ENCODE data around the gene XIRP2. TPM values are rescaled to one million over a fixed set of nuclear protein-coding genes. Genes with fewer than 3 reads are reported as not detected.

Gene XIRP2
- not detected for total RNA-seq

GRCh38 chr2:166888180-166888579 lies at the start of gene XIRP2:
Gene XIRP2 (plus strand): TSS chr2:166888480. CDS start chr2:166903483, 15,003 bp downstream.
- no peaks in the 10 kb centered on the region for H3K9me3 ChIP-seq
- DNase-seq (no peak), ATAC-seq (no peak)
- no peak for TF ChIP-seq POLR2A (IDR thresholded peaks at IDR 0.05)
- no peak for TF ChIP-seq CTCF (IDR thresholded peaks at IDR 0.05)
- intact Hi-C loops (cut with DNase I): no loop called here
- H3K4me1 ChIP-seq: peaks cover 5% of the 10 kb centered on the region
- H3K27ac ChIP-seq: no peak within 1 kb of the TSS
- H3K4me3 ChIP-seq: no peak within 1 kb of the TSS
- no peaks in the 10 kb centered on the region for H3K36me3 ChIP-seq (replicated peaks in 1 of 2; ENCODE audit: insufficient read depth in 1 of 2, low read depth in 2 of 2)
- 68 to 72% methylated on average over 2 of the region's 2 CpGs for WGBS, 2 donors
- H3K27me3 ChIP-seq: no peaks in the 10 kb centered on the region

- H3K4me1 ChIP-seq: no peaks in the 10 kb centered on the region
Measured at GRCh38 chr2:166841152-166841551, 47.1 kb upstream of the XIRP2 start.

GRCh38 chr2:166841679-166842078 lies 46.6 kb upstream of the XIRP2 start:
- ATAC-seq: no peak
- DNase-seq: no peak
- TF ChIP-seq CTCF (IDR thresholded peaks at IDR 0.05) (no peak), POLR2A (IDR thresholded peaks at IDR 0.05) (no peak)
- Histone ChIP-seq H3K27me3 (no peaks in the 10 kb centered on the region), H3K9me3 (peaks cover 0 to 4% (median 0%) of the 10 kb centered on the region in 3 donors), H3K27ac (no peak overlapping the region), H3K4me1 (no peaks in the 10 kb centered on the region), H3K4me3 (no peak overlapping the region), H3K36me3 (replicated peaks in 1 of 2; ENCODE audit: insufficient read depth in 1 of 2, low read depth in 2 of 2) (no peaks in the 10 kb centered on the region)
- 17 to 30% methylated on average over 1 of the region's 1 CpG for whole genome bisulfite sequencing, 2 donors
- intact Hi-C loops (cut with DNase I): no loop called here

More at GRCh38 chr2:166841152-166841551, 47.1 kb upstream of the XIRP2 start:
- Histone ChIP-seq H3K27me3 (no peaks in the 10 kb centered on the region), H3K4me3 (no peak overlapping the region), H3K36me3 (replicated peaks in 1 of 2; ENCODE audit: insufficient read depth in 1 of 2, low read depth in 2 of 2) (no peaks in the 10 kb centered on the region), H3K9me3 (peaks cover 0 to 4% (median 0%) of the 10 kb centered on the region in 3 donors), H3K27ac (no peak overlapping the region)
- ATAC-seq: no peak
- intact Hi-C loops (cut with DNase I): no loop called here
- no peak for TF ChIP-seq POLR2A (IDR thresholded peaks at IDR 0.05)
- TF ChIP-seq CTCF (IDR thresholded peaks at IDR 0.05): no peak
- no peak for DNase-seq
- 24 to 25% methylated on average over 2 of the region's 2 CpGs for WGBS, 2 donors

GRCh38 chr2:166844111-166844510 lies 44.2 kb upstream of the XIRP2 start:
- WGBS, 2 donors: 67 to 76% methylated on average over 1 of the region's 1 CpG
- intact Hi-C loops (cut with DNase I): no loop called here
- Histone ChIP-seq H3K36me3 (replicated peaks in 1 of 2; ENCODE audit: insufficient read depth in 1 of 2, low read depth in 2 of 2) (no peaks in the 10 kb centered on the region), H3K4me3 (no peak overlapping the region), H3K27ac (no peak overlapping the region), H3K4me1 (no peaks in the 10 kb centered on the region), H3K27me3 (no peaks in the 10 kb centered on the region), H3K9me3 (peaks cover 0 to 4% (median 0%) of the 10 kb centered on the region in 3 donors)
- DNase-seq (no peak), ATAC-seq (no peak)
- TF ChIP-seq CTCF (IDR thresholded peaks at IDR 0.05): no peak
- TF ChIP-seq POLR2A (IDR thresholded peaks at IDR 0.05): no peak

GRCh38 chr2:166862468-166863132 lies 25.7 kb upstream of the XIRP2 start:
- no peak for ATAC-seq
- Histone ChIP-seq H3K4me1 (no peaks in the 10 kb centered on the region), H3K9me3 (no peaks in the 10 kb centered on the region), H3K27me3 (no peaks in the 10 kb centered on the region), H3K27ac (no peak overlapping the region), H3K4me3 (no peak overlapping the region), H3K36me3 (replicated peaks in 1 of 2; ENCODE audit: insufficient read depth in 1 of 2, low read depth in 2 of 2) (no peaks in the 10 kb centered on the region)
- intact Hi-C loops (cut with DNase I): no loop called here
- WGBS, 2 donors: 35 to 41% methylated on average over 6 of the region's 6 CpGs
- DNase-seq: no peak
- TF ChIP-seq CTCF (IDR thresholded peaks at IDR 0.05): no peak
- TF ChIP-seq POLR2A (IDR thresholded peaks at IDR 0.05): no peak

Data from body of pancreas (tissue), 4 donors.